ENCODE data around the gene PSG4.
"Not testable (repeated sequence)": the region's sequence is repeated elsewhere in the genome, so short reads cannot be mapped to it uniquely, and the experiment has no call there.

DNA sequence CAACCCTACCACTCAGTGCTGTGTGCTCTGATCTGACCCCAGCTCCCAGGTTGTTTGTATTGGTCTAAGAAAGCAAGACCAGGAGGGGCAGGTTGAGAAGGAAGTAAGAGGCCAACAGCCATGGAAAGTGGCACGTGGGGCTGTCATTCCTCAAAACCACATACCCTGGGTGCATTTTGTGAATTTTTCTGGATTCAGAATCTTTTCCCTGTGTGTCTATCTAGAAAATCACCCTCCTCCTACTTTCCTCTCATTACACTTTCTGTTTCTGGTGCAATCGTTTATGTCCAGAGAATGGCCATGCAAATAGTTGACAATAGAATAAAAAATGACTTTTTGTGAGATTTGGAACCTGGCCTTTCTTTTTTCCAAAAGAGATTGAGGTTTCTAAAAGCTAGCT, 43.2 kb downstream of the PSG4 start:
- TF ChIP-seq, protein P1, sequence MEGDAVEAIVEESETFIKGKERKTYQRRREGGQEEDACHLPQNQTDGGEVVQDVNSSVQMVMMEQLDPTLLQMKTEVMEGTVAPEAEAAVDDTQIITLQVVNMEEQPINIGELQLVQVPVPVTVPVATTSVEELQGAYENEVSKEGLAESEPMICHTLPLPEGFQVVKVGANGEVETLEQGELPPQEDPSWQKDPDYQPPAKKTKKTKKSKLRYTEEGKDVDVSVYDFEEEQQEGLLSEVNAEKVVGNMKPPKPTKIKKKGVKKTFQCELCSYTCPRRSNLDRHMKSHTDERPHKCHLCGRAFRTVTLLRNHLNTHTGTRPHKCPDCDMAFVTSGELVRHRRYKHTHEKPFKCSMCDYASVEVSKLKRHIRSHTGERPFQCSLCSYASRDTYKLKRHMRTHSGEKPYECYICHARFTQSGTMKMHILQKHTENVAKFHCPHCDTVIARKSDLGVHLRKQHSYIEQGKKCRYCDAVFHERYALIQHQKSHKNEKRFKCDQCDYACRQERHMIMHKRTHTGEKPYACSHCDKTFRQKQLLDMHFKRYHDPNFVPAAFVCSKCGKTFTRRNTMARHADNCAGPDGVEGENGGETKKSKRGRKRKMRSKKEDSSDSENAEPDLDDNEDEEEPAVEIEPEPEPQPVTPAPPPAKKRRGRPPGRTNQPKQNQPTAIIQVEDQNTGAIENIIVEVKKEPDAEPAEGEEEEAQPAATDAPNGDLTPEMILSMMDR (IDR thresholded peaks at IDR 0.05): not testable (repeated sequence)
- not testable (repeated sequence) for TF ChIP-seq POLR2AphosphoS5 (IDR thresholded peaks at IDR 0.05; ENCODE audit: low read depth, low read length)

All from Panc1 (cell line).